ENCODE data around the gene TRIL. TPM values are rescaled to one million over a fixed set of nuclear protein-coding genes. Genes with fewer than 3 reads are reported as not detected.

TRIL gene
- total RNA-seq, 1 experiment from 2014 or later, result 3.0 TPM

- ATAC-seq (no peak), DNase-seq (ENCODE audit: low spot score) (no peak)
- peaks cover 23% of the 10 kb centered on the region for H3K27me3 Mint-ChIP-seq (ENCODE audit: low read depth)
- ChIA-PET POLR2A (no interaction called here), CTCF (no interaction called here)
- H3K36me3 Mint-ChIP-seq, result no peaks in the 10 kb centered on the region
- H3K9me3 Mint-ChIP-seq, result no peaks in the 10 kb centered on the region
- no peak overlapping the region for H3K4me3 Mint-ChIP-seq
- H3K4me1 Mint-ChIP-seq, result peaks cover 20% of the 10 kb centered on the region
- no peak overlapping the region for H3K27ac Mint-ChIP-seq
- no peak for TF ChIP-seq RORB (CRISPR knock-in tag; IDR thresholded peaks at IDR 0.05)
- TF ChIP-seq ESRRA (CRISPR knock-in tag; IDR thresholded peaks at IDR 0.05; ENCODE audit: borderline replicate concordance), result no peak
- no peak for TF ChIP-seq ZNF219 (CRISPR knock-in tag; IDR thresholded peaks at IDR 0.05; ENCODE audit: borderline replicate concordance)
- no peak for TF ChIP-seq GTF2I (CRISPR knock-in tag; conservative IDR thresholded peaks at IDR 0.05)
- no peak for TF ChIP-seq IRF1 (CRISPR knock-in tag; IDR thresholded peaks at IDR 0.05)
- TF ChIP-seq TEAD4 (CRISPR knock-in tag; IDR thresholded peaks at IDR 0.05), result no peak
- TF ChIP-seq CDX4 (CRISPR knock-in tag; IDR thresholded peaks at IDR 0.05; ENCODE audit: borderline replicate concordance), result no peak
- no peak for TF ChIP-seq PRDM15 (CRISPR knock-in tag; IDR thresholded peaks at IDR 0.05)
- TF ChIP-seq ZNF263 (CRISPR knock-in tag; IDR thresholded peaks at IDR 0.05; ENCODE audit: low read depth), result no peak
- no peak for TF ChIP-seq ZNF138 (CRISPR knock-in tag; conservative IDR thresholded peaks at IDR 0.05)
- TF ChIP-seq AFF4 (CRISPR knock-in tag; IDR thresholded peaks at IDR 0.05; ENCODE audit: borderline replicate concordance), result no peak
- TF ChIP-seq E2F5 (CRISPR knock-in tag; IDR thresholded peaks at IDR 0.05), result no peak
- no peak for TF ChIP-seq ZNF512 (CRISPR knock-in tag; IDR thresholded peaks at IDR 0.05; ENCODE audit: borderline replicate concordance)
- TF ChIP-seq ATF1 (CRISPR knock-in tag; IDR thresholded peaks at IDR 0.05), result no peak
- TF ChIP-seq GABPB1 (CRISPR knock-in tag; IDR thresholded peaks at IDR 0.05), result no peak
- no peak for TF ChIP-seq GRHL2 (CRISPR knock-in tag; IDR thresholded peaks at IDR 0.05; ENCODE audit: insufficient replicate concordance, severe bottlenecking)
- TF ChIP-seq STAT6 (CRISPR knock-in tag; conservative IDR thresholded peaks at IDR 0.05; ENCODE audit: low read depth), result no peak
- TF ChIP-seq ZBTB21 (CRISPR knock-in tag; IDR thresholded peaks at IDR 0.05; ENCODE audit: borderline replicate concordance), result no peak
- TF ChIP-seq NR2C2 (CRISPR knock-in tag; IDR thresholded peaks at IDR 0.05), result no peak
- TF ChIP-seq ZNF281 (CRISPR knock-in tag; IDR thresholded peaks at IDR 0.05), result no peak
Observed at GRCh38 chr7:28964056-28964455, 5.9 kb upstream of the TRIL start.
